Breast epithelium (tissue), 3 donors: ENCODE measurements around the gene RBP2.

Source experiments
- POLR2AphosphoS5 ChIP-seq, 3 donors: sonication (generic); formaldehyde crosslinking; IDR thresholded peaks; one replicate each; pipeline ENCODE4 v1.6.1; 2017; ENCODE audit warnings: antibody characterized with exemption in 3 of 3
- TF ChIP-seq, protein P1 (sequence below), 3 donors: fragments of 450-650 bp; IDR thresholded peaks; one replicate each; pipeline ENCODE4 v1.5.1; 2016 to 2017; ENCODE audit warnings: antibody characterized with exemption in 3 of 3, mild to moderate bottlenecking in 3 of 3, moderate library complexity in 3 of 3

DNA sequence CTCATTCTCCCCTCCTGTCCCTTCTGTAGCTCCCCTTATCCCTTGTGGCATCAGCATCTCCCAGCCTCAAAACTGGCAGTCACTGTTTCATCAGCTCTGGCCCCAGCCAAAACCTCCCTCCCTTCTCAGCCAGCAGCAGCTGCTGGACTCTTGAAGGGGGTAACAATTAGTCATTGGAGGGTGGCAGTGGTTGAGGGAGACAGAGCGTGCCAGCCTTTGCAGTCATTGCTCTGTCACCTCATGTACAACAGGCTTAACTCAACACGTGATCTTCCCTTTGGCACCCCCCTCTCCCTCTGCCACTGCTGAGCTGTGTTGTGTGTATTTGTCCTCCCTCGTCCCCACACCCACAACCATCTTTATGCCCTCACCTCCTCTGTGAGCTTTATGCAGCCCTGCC is 28.2 kb downstream of the RBP2 start:
- TF ChIP-seq, protein P1, sequence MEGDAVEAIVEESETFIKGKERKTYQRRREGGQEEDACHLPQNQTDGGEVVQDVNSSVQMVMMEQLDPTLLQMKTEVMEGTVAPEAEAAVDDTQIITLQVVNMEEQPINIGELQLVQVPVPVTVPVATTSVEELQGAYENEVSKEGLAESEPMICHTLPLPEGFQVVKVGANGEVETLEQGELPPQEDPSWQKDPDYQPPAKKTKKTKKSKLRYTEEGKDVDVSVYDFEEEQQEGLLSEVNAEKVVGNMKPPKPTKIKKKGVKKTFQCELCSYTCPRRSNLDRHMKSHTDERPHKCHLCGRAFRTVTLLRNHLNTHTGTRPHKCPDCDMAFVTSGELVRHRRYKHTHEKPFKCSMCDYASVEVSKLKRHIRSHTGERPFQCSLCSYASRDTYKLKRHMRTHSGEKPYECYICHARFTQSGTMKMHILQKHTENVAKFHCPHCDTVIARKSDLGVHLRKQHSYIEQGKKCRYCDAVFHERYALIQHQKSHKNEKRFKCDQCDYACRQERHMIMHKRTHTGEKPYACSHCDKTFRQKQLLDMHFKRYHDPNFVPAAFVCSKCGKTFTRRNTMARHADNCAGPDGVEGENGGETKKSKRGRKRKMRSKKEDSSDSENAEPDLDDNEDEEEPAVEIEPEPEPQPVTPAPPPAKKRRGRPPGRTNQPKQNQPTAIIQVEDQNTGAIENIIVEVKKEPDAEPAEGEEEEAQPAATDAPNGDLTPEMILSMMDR (IDR thresholded peaks at IDR 0.05): no peak
- no peak for TF ChIP-seq POLR2AphosphoS5 (IDR thresholded peaks at IDR 0.05)
